Fibroblast of skin of back (primary cell): ENCODE measurements around the gene ATRNL1.
"Not testable (repeated sequence)": the region's sequence is repeated elsewhere in the genome, so short reads cannot be mapped to it uniquely, and the experiment has no call there.

Experiments
- DNase-seq: peaks from one replicate; pipeline ENCODE4 v3.0.0-alpha.2; 2013

The ATRNL1 gene

GRCh38 chr10:115214829-115215228, 121.7 kb downstream of the ATRNL1 start:
- no peak for DNase-seq

- no peak for DNase-seq
Observed at GRCh38 chr10:115219203-115219602, 126.0 kb downstream of the ATRNL1 start.

- no peak for DNase-seq
Observed at GRCh38 chr10:115222039-115222438, 128.9 kb downstream of the ATRNL1 start.

GRCh38 chr10:115239761-115240160, 146.6 kb downstream of the ATRNL1 start:
- no peak for DNase-seq

GRCh38 chr10:115250784-115251183, 157.6 kb downstream of the ATRNL1 start:
- no peak for DNase-seq

GRCh38 chr10:115253765-115254164, 160.6 kb downstream of the ATRNL1 start:
- not testable (repeated sequence) for DNase-seq

GRCh38 chr10:115272482-115272881, 179.3 kb downstream of the ATRNL1 start:
- DNase-seq, result no peak

- DNase-seq, result no peak
Observed at GRCh38 chr10:115278294-115278693, 185.1 kb downstream of the ATRNL1 start.

- no peak for DNase-seq
Observed at GRCh38 chr10:115295213-115295805, 202.1 kb downstream of the ATRNL1 start.

GRCh38 chr10:115300080-115300479, 206.9 kb downstream of the ATRNL1 start:
- DNase-seq, result no peak

- DNase-seq, result not testable (repeated sequence)
Observed at GRCh38 chr10:115319669-115320068, 226.5 kb downstream of the ATRNL1 start.

- DNase-seq, result no peak
Observed at GRCh38 chr10:115321360-115321759, 228.2 kb downstream of the ATRNL1 start.

- DNase-seq, result no peak
Observed at GRCh38 chr10:115328331-115328730, 235.2 kb downstream of the ATRNL1 start.

GRCh38 chr10:115335366-115335765, 242.2 kb downstream of the ATRNL1 start:
- DNase-seq, result peak; percentile 1

- peak; percentile 62 for DNase-seq
Observed at GRCh38 chr10:115355162-115355760, 262.1 kb downstream of the ATRNL1 start.

- not testable (repeated sequence) for DNase-seq
Observed at GRCh38 chr10:115367920-115368319, 274.8 kb downstream of the ATRNL1 start.

GRCh38 chr10:115379064-115379463, 285.9 kb downstream of the ATRNL1 start:
- no peak for DNase-seq

GRCh38 chr10:115384665-115385064, 291.5 kb downstream of the ATRNL1 start:
- no peak for DNase-seq

GRCh38 chr10:115390607-115391006, 297.4 kb downstream of the ATRNL1 start:
- no peak for DNase-seq

- DNase-seq, result no peak
Observed at GRCh38 chr10:115398026-115398425, 304.9 kb downstream of the ATRNL1 start.

- peak; percentile 79 for DNase-seq
Observed at GRCh38 chr10:115402699-115403098, 309.5 kb downstream of the ATRNL1 start.

- DNase-seq, result not testable (repeated sequence)
Observed at GRCh38 chr10:115405838-115406237, 312.7 kb downstream of the ATRNL1 start.

GRCh38 chr10:115409347-115409746, 316.2 kb downstream of the ATRNL1 start:
- no peak for DNase-seq

- peak; percentile 67 for DNase-seq
Observed at GRCh38 chr10:115417585-115418265, 324.6 kb downstream of the ATRNL1 start.
